Keratinocyte (primary cell): ENCODE measurements around the gene ENKUR. TPM values are rescaled to one million over a fixed set of nuclear protein-coding genes. Genes with fewer than 3 reads are reported as not detected.

ENCODE experiments used
- DNase-seq: peaks from one replicate; pipeline ENCODE4 v3.0.0-alpha.2; 2011; ENCODE audit warnings: low read depth, missing footprints, low spot score
- FAIRE-seq: peaks from 2 replicates; lab custom pipeline; 2011; peaks lifted over from hg19 to GRCh38; lab: Jason Lieb, UNC
- H2AFZ ChIP-seq: 2 replicates; pipeline ENCODE4 v1.6.0; 2012; ENCODE audit warnings: low read length, control low read depth, inconsistent platforms; ENCODE audit not compliant: control insufficient read depth
- H3K27ac ChIP-seq: 2 replicates; pipeline ENCODE4 v1.5.1; 2011; ENCODE audit warnings: low read length; ENCODE audit not compliant: control insufficient read depth, insufficient read depth
- H3K27me3 ChIP-seq: 3 replicates; pipeline ENCODE4 v1.6.0; 2011; ENCODE audit warnings: low read length; ENCODE audit not compliant: control insufficient read depth, insufficient read depth; ENCODE audit errors: extremely low read depth
- H3K36me3 ChIP-seq, 2 experiments: 2 replicates in 1 of 2; 3 replicates in 1 of 2; pipeline ENCODE4 v1.5.1; 2011; ENCODE audit warnings: low read length in 2 of 2, mild to moderate bottlenecking in 1 of 2; ENCODE audit not compliant: control insufficient read depth in 2 of 2, insufficient read depth in 2 of 2; ENCODE audit errors: extremely low read depth in 1 of 2
- H3K4me1 ChIP-seq: 3 replicates; pipeline ENCODE4 v1.5.1; 2011; ENCODE audit warnings: low read length; ENCODE audit not compliant: control insufficient read depth, insufficient read depth; ENCODE audit errors: extremely low read depth
- H3K4me2 ChIP-seq: 3 replicates; pipeline ENCODE4 v1.6.0; 2011; ENCODE audit warnings: low read depth, low read length; ENCODE audit not compliant: control insufficient read depth, insufficient read depth; ENCODE audit errors: extremely low read depth
- H3K4me3 ChIP-seq, 3 experiments: fragments of 200-600 bp in 1 of 3; sonication (generic) in 1 of 3; 2 replicates in 2 of 3; 3 replicates in 1 of 3; pipeline ENCODE4 v1.5.1; 2011 to 2016; ENCODE audit warnings: low read length in 3 of 3, mild to moderate bottlenecking in 3 of 3, control low read depth in 2 of 3, inconsistent platforms in 1 of 3, low read depth in 1 of 3, mixed read lengths in 1 of 3, mixed run types in 1 of 3, moderate library complexity in 1 of 3; ENCODE audit not compliant: control insufficient read depth in 2 of 3, insufficient read depth in 2 of 3; ENCODE audit errors: extremely low read depth in 1 of 3
- H3K79me2 ChIP-seq: 2 replicates; pipeline ENCODE4 v1.6.0; 2012; ENCODE audit warnings: low read length; ENCODE audit not compliant: control insufficient read depth, insufficient read depth
- H3K9ac ChIP-seq: 3 replicates; pipeline ENCODE4 v1.6.0; 2011; ENCODE audit warnings: low read length; ENCODE audit not compliant: control insufficient read depth, insufficient read depth; ENCODE audit errors: extremely low read depth
- H3K9me1 ChIP-seq: 3 replicates; pipeline ENCODE4 v1.6.0; 2011; ENCODE audit warnings: low read length; ENCODE audit not compliant: control insufficient read depth, insufficient read depth; ENCODE audit errors: extremely low read depth
- H3K9me3 ChIP-seq: 2 replicates; pipeline ENCODE4 v1.5.1; 2012; ENCODE audit warnings: low read depth, low read length; ENCODE audit not compliant: control insufficient read depth
- H4K20me1 ChIP-seq: 3 replicates; pipeline ENCODE4 v1.6.0; 2011; ENCODE audit warnings: low read length; ENCODE audit not compliant: control insufficient read depth, insufficient read depth; ENCODE audit errors: extremely low read depth
- EZH2 ChIP-seq: IDR thresholded peaks from one replicate; pipeline ENCODE4 v1.6.1; 2012; ENCODE audit warnings: inconsistent platforms, mild to moderate bottlenecking, low read length, moderate library complexity
- dilution Hi-C: fragments of 300-500 bp; cut with MboI; formaldehyde crosslinking; loops from one replicate; pipeline ENCODE4 v1.7.0; 2020; ENCODE audit warnings: low sequenced_read_pairs; ENCODE audit not compliant: extremely low pct_ligation_motif_present
- polyA plus RNA-seq, 5 experiments: library from polyadenylated mRNA; depleted of rRNA in 3 of 5; stranded (reverse) in 3 of 5; stranded (forward) in 1 of 5; unstranded in 1 of 5; fragments of >200 nt; gene quantifications; 1 replicate in 1 of 5; 2 replicates in 3 of 5; 3 replicates in 1 of 5; pipeline versions ENCODE4 v1.2.1 to v1.2.3, GENCODE V29; 2011 to 2012; ENCODE audit warnings: missing spikeins in 2 of 5, low read depth in 1 of 5, low replicate concordance in 1 of 5
- TF ChIP-seq, protein P1 (sequence below), 3 experiments: IDR thresholded peaks in 1 of 3; conservative IDR thresholded peaks in 1 of 3; optimal IDR thresholded peaks in 1 of 3; 2 replicates in 2 of 3; 3 replicates in 1 of 3; pipeline versions ENCODE3 to v1.5.1; 2011; ENCODE audit warnings: low read length in 3 of 3, mild to moderate bottlenecking in 3 of 3, moderate library complexity in 2 of 3, control low read depth in 1 of 3, inconsistent platforms in 1 of 3; ENCODE audit not compliant: insufficient read depth in 2 of 3; ENCODE audit errors: extremely low read depth in 1 of 3

Gene ENKUR
- polyA plus RNA-seq, 1 donor (not counting 4 experiments of a cell fraction or from before 2014, with no cell fraction given), result 0.03 TPM

- no peak for TF ChIP-seq EZH2
- TF ChIP-seq, protein P1, sequence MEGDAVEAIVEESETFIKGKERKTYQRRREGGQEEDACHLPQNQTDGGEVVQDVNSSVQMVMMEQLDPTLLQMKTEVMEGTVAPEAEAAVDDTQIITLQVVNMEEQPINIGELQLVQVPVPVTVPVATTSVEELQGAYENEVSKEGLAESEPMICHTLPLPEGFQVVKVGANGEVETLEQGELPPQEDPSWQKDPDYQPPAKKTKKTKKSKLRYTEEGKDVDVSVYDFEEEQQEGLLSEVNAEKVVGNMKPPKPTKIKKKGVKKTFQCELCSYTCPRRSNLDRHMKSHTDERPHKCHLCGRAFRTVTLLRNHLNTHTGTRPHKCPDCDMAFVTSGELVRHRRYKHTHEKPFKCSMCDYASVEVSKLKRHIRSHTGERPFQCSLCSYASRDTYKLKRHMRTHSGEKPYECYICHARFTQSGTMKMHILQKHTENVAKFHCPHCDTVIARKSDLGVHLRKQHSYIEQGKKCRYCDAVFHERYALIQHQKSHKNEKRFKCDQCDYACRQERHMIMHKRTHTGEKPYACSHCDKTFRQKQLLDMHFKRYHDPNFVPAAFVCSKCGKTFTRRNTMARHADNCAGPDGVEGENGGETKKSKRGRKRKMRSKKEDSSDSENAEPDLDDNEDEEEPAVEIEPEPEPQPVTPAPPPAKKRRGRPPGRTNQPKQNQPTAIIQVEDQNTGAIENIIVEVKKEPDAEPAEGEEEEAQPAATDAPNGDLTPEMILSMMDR (optimal IDR thresholded peaks at IDR 0.05 in 1 of 3, IDR thresholded peaks at IDR 0.05 in 1 of 3, conservative IDR thresholded peaks at IDR 0.05 in 1 of 3; ENCODE audit: extremely low read depth in 1 of 3, insufficient read depth in 2 of 3, low read length in 3 of 3), result no peak
- Histone ChIP-seq H3K79me2 (no peaks in the 10 kb centered on the region), H4K20me1 (no peaks in the 10 kb centered on the region), H3K27ac (no peak overlapping the region), H3K36me3 (no peaks in the 10 kb centered on the region), H3K9me3 (no peaks in the 10 kb centered on the region), H3K4me3 (no peak overlapping the region), H3K27me3 (no peaks in the 10 kb centered on the region), H3K9ac (no peak overlapping the region), H3K4me1 (no peaks in the 10 kb centered on the region), H3K4me2 (no peak overlapping the region), H2AFZ (no peak overlapping the region), H3K9me1 (no peaks in the 10 kb centered on the region)
- no peak for DNase-seq
- dilution Hi-C loops, result no loop called here
- FAIRE-seq, result no peak
Measured at GRCh38 chr10:24991298-24991697, 24.7 kb downstream of the ENKUR start.

DNA sequence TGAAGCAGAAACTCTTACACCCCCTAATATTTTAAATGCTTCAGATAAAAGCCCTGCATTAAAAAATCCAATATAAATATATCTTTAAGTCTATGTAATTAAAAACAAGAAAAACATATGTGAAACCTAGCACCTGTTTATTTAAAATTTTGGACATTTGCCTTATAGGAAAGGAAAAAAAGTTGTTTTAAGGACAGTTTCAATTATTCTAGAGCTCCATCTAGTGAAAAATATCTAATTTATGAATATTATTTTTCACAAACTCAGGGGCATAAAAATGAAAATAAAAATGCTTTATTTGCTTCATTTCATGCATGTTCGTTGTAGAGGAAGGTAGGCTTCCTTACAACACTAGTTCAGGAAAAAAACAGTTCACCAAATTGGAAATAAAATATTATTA lies 26.1 kb downstream of the ENKUR start:
- H3K9me3 ChIP-seq, result no peaks in the 10 kb centered on the region
- no peak overlapping the region for H3K27ac ChIP-seq
- DNase-seq (no peak), FAIRE-seq (no peak)
- no peaks in the 10 kb centered on the region for H3K79me2 ChIP-seq
- TF ChIP-seq, protein P1 (optimal IDR thresholded peaks at IDR 0.05 in 1 of 3, IDR thresholded peaks at IDR 0.05 in 1 of 3, conservative IDR thresholded peaks at IDR 0.05 in 1 of 3; ENCODE audit: extremely low read depth in 1 of 3, insufficient read depth in 2 of 3, low read length in 3 of 3), result no peak
- TF ChIP-seq EZH2, result no peak
- no peaks in the 10 kb centered on the region for H3K36me3 ChIP-seq
- no peaks in the 10 kb centered on the region for H3K27me3 ChIP-seq
- no peak overlapping the region for H3K4me3 ChIP-seq
- no peaks in the 10 kb centered on the region for H3K9me1 ChIP-seq
- H3K4me2 ChIP-seq, result no peak overlapping the region
- H4K20me1 ChIP-seq, result no peaks in the 10 kb centered on the region
- no peak overlapping the region for H3K9ac ChIP-seq
- H3K4me1 ChIP-seq, result no peaks in the 10 kb centered on the region
- dilution Hi-C loops, result no loop called here
- H2AFZ ChIP-seq, result no peak overlapping the region
